CD4-positive, alpha-beta T cell treated with Interleukin-15 for 1 hour (primary cell): ENCODE data around the gene RASD1.

Experiments used
- DNase-seq: peaks from one replicate; pipeline ENCODE4 v3.0.0-alpha.2; 2020

RASD1 gene

GRCh38 chr17:17526369-17526768, 30.2 kb upstream of the RASD1 start:
- no peak for DNase-seq

GRCh38 chr17:17525956-17526355, 29.8 kb upstream of the RASD1 start:
- DNase-seq, result no peak

GRCh38 chr17:17525311-17525710, 29.1 kb upstream of the RASD1 start:
- no peak for DNase-seq

- no peak for DNase-seq
Observed at GRCh38 chr17:17523731-17524490, 27.7 kb upstream of the RASD1 start.

GRCh38 chr17:17523001-17523730, 27.0 kb upstream of the RASD1 start:
- DNase-seq, result no peak

GRCh38 chr17:17520599-17521232, 24.5 kb upstream of the RASD1 start:
- no peak for DNase-seq

- no peak for DNase-seq
Observed at GRCh38 chr17:17519886-17520285, 23.7 kb upstream of the RASD1 start.

- DNase-seq, result no peak
Observed at GRCh38 chr17:17518951-17519350, 22.8 kb upstream of the RASD1 start.

- DNase-seq, result no peak
Observed at GRCh38 chr17:17518014-17518413, 21.8 kb upstream of the RASD1 start.

GRCh38 chr17:17516941-17517720, 20.9 kb upstream of the RASD1 start:
- no peak for DNase-seq

GRCh38 chr17:17515934-17516930, 20.0 kb upstream of the RASD1 start:
- no peak for DNase-seq

GRCh38 chr17:17514993-17515933, 19.1 kb upstream of the RASD1 start:
- no peak for DNase-seq

- DNase-seq, result no peak
Observed at GRCh38 chr17:17514361-17514992, 18.3 kb upstream of the RASD1 start.

GRCh38 chr17:17513626-17514025, 17.4 kb upstream of the RASD1 start:
- no peak for DNase-seq

- DNase-seq, result no peak
Observed at GRCh38 chr17:17512866-17513265, 16.7 kb upstream of the RASD1 start.

GRCh38 chr17:17511881-17512858, 16.0 kb upstream of the RASD1 start:
- no peak for DNase-seq

GRCh38 chr17:17511293-17511741, 15.1 kb upstream of the RASD1 start:
- DNase-seq, result no peak

GRCh38 chr17:17510456-17511292, 14.5 kb upstream of the RASD1 start:
- no peak for DNase-seq
